NB4 (cell line): ENCODE results near the gene ZNF10.

Experiments
- DNase-seq: peaks from one replicate; pipeline ENCODE4 v3.0.0; 2010; ENCODE audit warnings: low read depth
- H3K4me3 ChIP-seq: one replicate; pipeline ENCODE4 v1.5.1; 2011; ENCODE audit warnings: mild to moderate bottlenecking, low read depth, low read length, moderate library complexity
- MAX ChIP-seq: IDR thresholded peaks from 2 replicates; pipeline ENCODE4 v1.6.1; 2011; ENCODE audit warnings: low read depth, low read length
- MYC ChIP-seq: IDR thresholded peaks from 2 replicates; pipeline ENCODE4 v1.6.1; 2011; ENCODE audit warnings: low read depth, low read length
- POLR2A ChIP-seq: IDR thresholded peaks from 2 replicates; pipeline ENCODE4 v1.6.1; 2011; ENCODE audit warnings: mild to moderate bottlenecking; ENCODE audit not compliant: insufficient read length; ENCODE audit errors: extremely low read depth
- TF ChIP-seq, protein P1 (sequence below): IDR thresholded peaks from one replicate; pipeline ENCODE4 v1.5.1; 2012; ENCODE audit warnings: low read depth, low read length

The ZNF10 gene

GRCh38 chr12:133145981-133146380 is 15.6 kb downstream of the ZNF10 start:
- no peak overlapping the region for H3K4me3 ChIP-seq
- DNase-seq, result no peak
- TF ChIP-seq, protein P1, sequence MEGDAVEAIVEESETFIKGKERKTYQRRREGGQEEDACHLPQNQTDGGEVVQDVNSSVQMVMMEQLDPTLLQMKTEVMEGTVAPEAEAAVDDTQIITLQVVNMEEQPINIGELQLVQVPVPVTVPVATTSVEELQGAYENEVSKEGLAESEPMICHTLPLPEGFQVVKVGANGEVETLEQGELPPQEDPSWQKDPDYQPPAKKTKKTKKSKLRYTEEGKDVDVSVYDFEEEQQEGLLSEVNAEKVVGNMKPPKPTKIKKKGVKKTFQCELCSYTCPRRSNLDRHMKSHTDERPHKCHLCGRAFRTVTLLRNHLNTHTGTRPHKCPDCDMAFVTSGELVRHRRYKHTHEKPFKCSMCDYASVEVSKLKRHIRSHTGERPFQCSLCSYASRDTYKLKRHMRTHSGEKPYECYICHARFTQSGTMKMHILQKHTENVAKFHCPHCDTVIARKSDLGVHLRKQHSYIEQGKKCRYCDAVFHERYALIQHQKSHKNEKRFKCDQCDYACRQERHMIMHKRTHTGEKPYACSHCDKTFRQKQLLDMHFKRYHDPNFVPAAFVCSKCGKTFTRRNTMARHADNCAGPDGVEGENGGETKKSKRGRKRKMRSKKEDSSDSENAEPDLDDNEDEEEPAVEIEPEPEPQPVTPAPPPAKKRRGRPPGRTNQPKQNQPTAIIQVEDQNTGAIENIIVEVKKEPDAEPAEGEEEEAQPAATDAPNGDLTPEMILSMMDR, result no peak
- TF ChIP-seq POLR2A, result no peak
- no peak for TF ChIP-seq MYC
- TF ChIP-seq MAX, result no peak

GRCh38 chr12:133156125-133156690 is 25.8 kb downstream of the ZNF10 start:
- TF ChIP-seq MAX (no peak), MYC (no peak), POLR2A (no peak)
- TF ChIP-seq, protein P1, result no peak
- DNase-seq, result no peak
- no peak overlapping the region for H3K4me3 ChIP-seq

DNA sequence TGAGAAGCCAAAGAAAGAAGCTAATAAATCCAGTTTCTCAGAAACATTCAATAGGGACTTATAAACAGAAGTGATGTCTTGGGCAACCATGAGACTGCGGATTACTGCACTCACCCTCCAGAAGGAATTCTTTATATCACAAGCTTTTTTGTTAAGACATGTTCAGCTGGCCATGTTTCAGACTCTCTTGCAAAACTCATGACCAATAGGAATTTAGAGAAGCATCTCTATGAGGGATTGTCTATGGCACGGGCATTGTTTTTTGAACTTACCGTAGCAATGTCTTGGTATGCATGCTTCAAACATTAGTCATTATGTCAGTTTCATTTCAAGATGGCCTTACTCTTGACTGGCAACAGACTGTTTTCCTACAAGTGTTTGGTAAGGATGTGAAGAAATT is 35.3 kb downstream of the ZNF10 start:
- no peak for DNase-seq
- TF ChIP-seq, protein P1, result no peak
- TF ChIP-seq POLR2A (no peak), MYC (no peak), MAX (no peak)
- no peak overlapping the region for H3K4me3 ChIP-seq

- no peak for DNase-seq
- TF ChIP-seq, protein P1, result no peak
- no peak for TF ChIP-seq POLR2A
- no peak for TF ChIP-seq MYC
- TF ChIP-seq MAX, result no peak
- H3K4me3 ChIP-seq, result no peak overlapping the region
Measured at GRCh38 chr12:133172491-133172890, 42.1 kb downstream of the ZNF10 start.

DNA sequence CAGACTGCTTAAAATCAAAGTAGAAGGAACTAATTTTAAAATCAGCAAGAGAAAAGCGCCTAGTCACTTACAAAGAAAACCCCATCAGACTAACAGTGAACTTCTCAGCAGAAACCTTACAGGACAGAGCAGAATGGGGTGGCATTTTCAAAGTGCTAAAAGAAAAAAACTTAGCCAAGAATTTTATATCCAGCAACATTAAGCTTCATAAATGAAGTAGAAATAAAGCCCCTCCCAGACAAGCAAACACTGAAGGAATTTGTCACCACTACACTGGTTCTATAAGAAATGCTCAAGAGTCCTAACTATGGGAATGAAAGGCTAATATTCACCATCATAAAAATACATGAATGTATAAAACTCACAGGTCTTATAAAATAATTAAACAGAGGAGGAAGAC is 44.5 kb downstream of the ZNF10 start:
- no peak overlapping the region for H3K4me3 ChIP-seq
- no peak for DNase-seq
- TF ChIP-seq POLR2A (no peak), MAX (no peak), MYC (no peak)
- TF ChIP-seq, protein P1, result no peak
